ENCODE results near the gene SLC34A3.

Gene SLC34A3

GRCh38 chr9:137265496-137266161, 34.9 kb downstream of the SLC34A3 start:
- Histone ChIP-seq H3K4me1 (no peaks in the 10 kb centered on the region), H3K9me3 (no peaks in the 10 kb centered on the region), H3K27me3 (ENCODE audit: low read depth) (no peaks in the 10 kb centered on the region), H3K4me3 (no peak overlapping the region), H3K36me3 (replicated peaks) (peaks cover 52% of the 10 kb centered on the region)
- DNase-seq (ENCODE audit: low spot score in 2 of 2), result no peak
- in situ Hi-C loops (cut with MboI; ENCODE audit: low sequenced_read_pairs), result no loop called here

- in situ Hi-C loops (cut with MboI; ENCODE audit: low sequenced_read_pairs), result no loop called here
- no peaks in the 10 kb centered on the region for H3K9me3 ChIP-seq
- no peaks in the 10 kb centered on the region for H3K4me1 ChIP-seq
- no peak overlapping the region for H3K4me3 ChIP-seq
- H3K27me3 ChIP-seq (ENCODE audit: low read depth), result no peaks in the 10 kb centered on the region
- H3K36me3 ChIP-seq (replicated peaks), result peaks cover 52% of the 10 kb centered on the region
- DNase-seq (ENCODE audit: low spot score in 2 of 2), result peak in 1 of 2 experiments; percentile 10
These were observed 35.4 kb downstream of the SLC34A3 start for GRCh38 chr9:137266162-137266527.

GRCh38 chr9:137266585-137267453, 36.1 kb downstream of the SLC34A3 start:
- Histone ChIP-seq H3K36me3 (replicated peaks) (peaks cover 52% of the 10 kb centered on the region), H3K4me3 (no peak overlapping the region), H3K27me3 (ENCODE audit: low read depth) (no peaks in the 10 kb centered on the region), H3K9me3 (no peaks in the 10 kb centered on the region), H3K4me1 (no peaks in the 10 kb centered on the region)
- no peak for DNase-seq (ENCODE audit: low spot score in 2 of 2)
- in situ Hi-C loops (cut with MboI; ENCODE audit: low sequenced_read_pairs), result no loop called here

GRCh38 chr9:137267933-137268355, 37.2 kb downstream of the SLC34A3 start:
- H3K4me3 ChIP-seq, result no peak overlapping the region
- no peak for DNase-seq (ENCODE audit: low spot score in 2 of 2)
- no peaks in the 10 kb centered on the region for H3K4me1 ChIP-seq
- H3K9me3 ChIP-seq, result no peaks in the 10 kb centered on the region
- H3K27me3 ChIP-seq (ENCODE audit: low read depth), result no peaks in the 10 kb centered on the region
- peaks cover 61% of the 10 kb centered on the region for H3K36me3 ChIP-seq (replicated peaks)
- in situ Hi-C loops (cut with MboI; ENCODE audit: low sequenced_read_pairs), result no loop called here

DNA sequence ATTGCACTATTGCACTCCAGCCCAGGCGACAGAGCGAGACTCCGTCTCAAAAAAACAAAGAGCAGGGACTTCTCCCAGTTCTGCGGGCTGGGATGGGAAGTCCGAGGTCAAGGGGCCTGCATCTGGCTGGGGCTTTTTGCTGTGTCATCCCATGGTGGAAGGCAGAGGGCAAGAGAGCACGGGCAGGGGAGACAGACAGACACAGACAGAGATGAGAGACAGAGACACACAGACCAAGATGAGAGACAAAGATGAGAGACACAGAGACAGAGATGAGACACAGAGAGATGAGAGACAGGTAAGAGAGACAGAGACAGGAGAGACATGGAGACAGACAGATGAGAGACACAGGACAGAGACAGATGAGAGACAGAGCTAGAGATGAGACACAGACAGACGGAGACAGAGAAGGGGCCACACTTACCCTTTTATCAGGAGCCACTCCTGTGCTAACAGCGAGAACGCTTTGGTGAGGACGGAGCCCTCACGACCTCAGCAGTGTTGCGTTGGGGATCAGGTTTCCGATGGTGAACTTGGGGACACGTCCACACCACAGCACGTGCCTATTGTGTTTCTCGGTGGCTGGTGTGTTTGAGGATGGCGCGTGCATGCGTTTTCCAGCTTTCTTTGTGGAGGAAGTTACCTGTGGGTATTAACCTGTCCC, 38.0 kb downstream of the SLC34A3 start:
- no peaks in the 10 kb centered on the region for H3K9me3 ChIP-seq
- H3K36me3 ChIP-seq (replicated peaks), result peaks cover 62% of the 10 kb centered on the region
- no peak for DNase-seq (ENCODE audit: low spot score in 2 of 2)
- H3K27me3 ChIP-seq (ENCODE audit: low read depth), result no peaks in the 10 kb centered on the region
- H3K4me3 ChIP-seq, result no peak overlapping the region
- H3K4me1 ChIP-seq, result no peaks in the 10 kb centered on the region
- in situ Hi-C loops (cut with MboI; ENCODE audit: low sequenced_read_pairs), result no loop called here

DNA sequence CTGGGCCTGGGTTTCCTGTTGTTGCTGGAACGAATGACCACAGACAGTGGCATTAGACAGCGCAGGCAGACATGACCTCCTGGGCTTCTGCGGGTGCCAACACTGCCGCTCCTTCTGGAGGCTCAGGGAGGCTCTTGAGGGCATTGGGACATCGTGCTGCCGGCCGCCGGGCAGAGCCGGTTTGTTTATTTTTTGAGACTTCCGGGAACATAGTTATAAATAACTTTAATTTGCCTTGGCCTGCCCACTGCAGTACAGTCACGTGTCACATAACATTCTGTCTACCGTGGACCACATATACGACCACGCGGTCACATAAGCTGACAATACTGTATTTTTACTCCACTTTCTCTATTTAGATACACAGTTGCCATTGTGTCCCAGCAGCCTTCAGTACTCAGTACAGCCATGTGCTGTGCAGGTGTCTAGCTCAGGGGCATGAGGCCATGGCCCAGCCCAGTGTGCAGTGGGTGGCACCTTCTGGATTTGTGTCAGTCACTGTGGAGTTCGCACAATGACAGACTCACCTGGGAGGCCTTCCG, 38.6 kb downstream of the SLC34A3 start:
- DNase-seq (ENCODE audit: low spot score in 2 of 2), result no peak

DNA sequence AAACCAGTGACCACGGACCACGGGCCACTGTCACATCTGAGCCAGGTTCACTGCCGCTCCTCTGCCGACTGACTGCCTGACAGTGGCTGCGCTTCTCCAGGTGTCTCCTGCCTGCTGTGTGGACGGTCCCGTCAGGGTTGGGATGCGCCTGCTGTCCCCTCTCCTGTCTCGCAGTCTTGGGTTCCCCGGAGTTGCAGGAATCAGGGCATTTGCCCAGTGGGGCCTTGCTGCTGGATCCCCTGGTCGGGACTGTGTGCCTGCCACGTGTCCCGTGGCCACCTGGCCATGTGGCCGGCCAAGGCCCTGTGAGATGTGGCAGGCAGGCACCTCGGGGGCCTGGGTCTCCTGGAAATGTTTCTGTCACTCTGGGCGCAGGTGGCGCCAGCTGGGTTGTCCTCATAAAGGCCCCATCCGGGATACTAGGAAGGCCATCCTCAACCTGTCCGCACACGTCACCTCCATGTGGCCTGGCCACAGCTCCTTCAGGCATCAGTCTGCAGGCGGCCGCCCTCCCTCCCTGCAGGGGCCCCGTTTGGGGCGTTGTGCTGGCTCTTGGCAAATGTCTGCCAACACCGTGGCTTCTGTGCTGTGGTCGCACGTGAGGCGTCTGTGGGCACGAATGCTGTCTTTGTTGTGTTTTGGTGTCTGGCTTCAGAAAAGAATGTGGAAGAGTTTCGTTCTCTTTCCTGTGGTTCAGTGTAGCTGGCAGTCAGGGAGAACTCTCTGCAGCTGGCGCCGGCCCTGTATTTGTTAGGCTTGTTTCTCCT, 40.4 kb downstream of the SLC34A3 start:
- H3K27me3 ChIP-seq (ENCODE audit: low read depth), result no peaks in the 10 kb centered on the region
- no peak overlapping the region for H3K4me3 ChIP-seq
- in situ Hi-C loops (cut with MboI; ENCODE audit: low sequenced_read_pairs), result no loop called here
- H3K9me3 ChIP-seq, result no peaks in the 10 kb centered on the region
- no peak for DNase-seq (ENCODE audit: low spot score in 2 of 2)
- peaks cover 43% of the 10 kb centered on the region for H3K36me3 ChIP-seq (replicated peaks)
- H3K4me1 ChIP-seq, result no peaks in the 10 kb centered on the region

More for the DNA sequence above, 38.6 kb downstream of the SLC34A3 start:
- in situ Hi-C loops (cut with MboI; ENCODE audit: low sequenced_read_pairs), result no loop called here
- no peaks in the 10 kb centered on the region for H3K27me3 ChIP-seq (ENCODE audit: low read depth)
- H3K4me3 ChIP-seq, result no peak overlapping the region
- peaks cover 56% of the 10 kb centered on the region for H3K36me3 ChIP-seq (replicated peaks)
- no peaks in the 10 kb centered on the region for H3K4me1 ChIP-seq
- no peaks in the 10 kb centered on the region for H3K9me3 ChIP-seq

DNA sequence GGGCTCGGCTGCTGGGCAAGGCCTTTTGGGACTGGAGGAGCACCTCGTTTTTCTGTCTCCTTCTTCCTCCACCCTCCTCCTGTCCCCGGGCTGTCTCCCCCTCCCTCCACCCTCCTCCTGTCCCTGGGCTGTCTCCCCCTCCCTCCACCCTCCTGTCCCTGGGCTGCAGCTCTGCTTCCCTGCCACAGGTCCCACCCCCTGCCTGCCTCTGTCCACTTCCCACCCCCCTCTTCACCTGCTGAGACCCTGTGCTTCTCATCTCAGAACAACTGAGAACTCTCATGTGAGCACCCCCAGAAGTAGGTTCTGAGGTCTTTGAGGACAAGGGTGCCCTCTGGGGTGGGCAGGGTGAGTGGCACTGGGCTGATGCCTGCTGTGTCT, 41.0 kb downstream of the SLC34A3 start:
- H3K27me3 ChIP-seq (ENCODE audit: low read depth), result no peaks in the 10 kb centered on the region
- peak in 1 of 2 experiments; percentile 6 for DNase-seq (ENCODE audit: low spot score in 2 of 2)
- H3K4me1 ChIP-seq, result peaks cover 2% of the 10 kb centered on the region; the same call in 1 of the 2 replicates
- H3K9me3 ChIP-seq, result no peaks in the 10 kb centered on the region
- no peak overlapping the region for H3K4me3 ChIP-seq
- in situ Hi-C loops (cut with MboI; ENCODE audit: low sequenced_read_pairs), result no loop called here
- H3K36me3 ChIP-seq (replicated peaks), result peaks cover 40% of the 10 kb centered on the region

DNA sequence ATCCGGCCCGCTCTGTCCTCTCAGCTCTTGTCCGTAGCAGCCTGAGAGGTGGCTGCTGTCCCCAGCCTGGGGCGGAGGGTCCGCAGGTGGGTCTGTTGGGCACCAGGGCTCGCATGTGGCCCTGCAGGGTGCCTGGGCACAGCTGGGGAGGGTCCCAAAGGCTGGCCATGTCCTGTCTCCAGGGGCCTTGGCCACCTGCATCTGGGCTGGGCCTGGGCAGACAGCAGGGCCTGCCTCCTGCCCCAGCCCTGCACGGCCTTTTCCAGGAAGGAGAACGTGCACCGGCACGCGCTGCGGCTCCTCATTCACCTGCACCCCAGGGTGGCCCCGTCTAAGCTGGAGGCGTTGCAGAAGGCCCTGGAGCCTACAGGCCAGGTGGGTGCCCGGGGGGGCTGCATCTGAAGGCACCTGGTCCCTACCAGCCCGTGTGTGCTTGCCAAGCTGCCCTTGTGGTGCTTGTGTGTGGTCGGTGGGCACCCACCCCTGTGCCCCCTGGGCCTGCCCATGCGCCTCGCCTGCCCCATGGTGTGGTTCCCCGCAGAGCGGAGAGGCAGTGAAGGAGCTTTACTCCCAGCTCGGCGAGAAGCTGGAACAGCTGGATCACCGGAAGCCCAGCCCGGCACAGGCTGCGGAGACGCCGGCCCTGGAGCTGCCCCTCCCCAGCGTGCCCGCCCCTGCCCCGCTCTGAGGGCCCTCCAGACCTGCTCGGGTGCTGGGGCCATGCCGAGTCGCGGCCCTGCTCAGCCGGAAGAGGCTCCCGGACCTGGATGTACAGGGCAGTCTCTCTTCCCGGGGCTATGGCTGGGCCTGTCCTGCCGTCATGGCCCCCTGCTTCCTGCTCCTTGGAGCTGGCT, 41.8 kb downstream of the SLC34A3 start:
- H3K9me3 ChIP-seq, result no peaks in the 10 kb centered on the region
- peaks cover 3% of the 10 kb centered on the region; the same call in 1 of the 2 replicates for H3K4me1 ChIP-seq
- H3K27me3 ChIP-seq (ENCODE audit: low read depth), result no peaks in the 10 kb centered on the region
- H3K36me3 ChIP-seq (replicated peaks), result peaks cover 40% of the 10 kb centered on the region
- no peak for DNase-seq (ENCODE audit: low spot score in 2 of 2)
- no peak overlapping the region for H3K4me3 ChIP-seq
- in situ Hi-C loops (cut with MboI; ENCODE audit: low sequenced_read_pairs), result no loop called here

DNA sequence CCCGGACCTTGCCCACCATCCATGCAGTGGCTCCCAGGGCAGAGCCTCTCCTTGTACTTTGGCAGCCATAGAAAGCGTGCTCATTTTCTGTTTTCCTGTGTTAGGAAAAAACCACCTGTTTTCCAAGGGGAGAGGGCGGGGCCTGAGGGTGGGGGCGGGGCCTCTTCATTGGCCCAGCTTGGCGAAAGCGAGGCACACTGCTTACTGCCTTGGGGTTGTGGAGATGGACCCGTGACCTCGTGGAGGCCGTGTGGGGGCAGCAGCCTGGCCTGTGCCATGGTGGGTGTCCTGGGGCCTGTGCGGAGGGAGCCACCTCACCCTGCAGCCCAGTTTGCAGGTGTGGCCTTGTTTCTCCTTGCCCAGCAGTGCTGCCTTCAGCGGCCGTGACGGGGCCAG, 42.4 kb downstream of the SLC34A3 start:
- no peaks in the 10 kb centered on the region for H3K27me3 ChIP-seq (ENCODE audit: low read depth)
- H3K4me3 ChIP-seq, result no peak overlapping the region
- in situ Hi-C loops (cut with MboI; ENCODE audit: low sequenced_read_pairs), result no loop called here
- H3K9me3 ChIP-seq, result no peaks in the 10 kb centered on the region
- H3K4me1 ChIP-seq, result peaks cover 3% of the 10 kb centered on the region; the same call in 1 of the 2 replicates
- H3K36me3 ChIP-seq (replicated peaks), result peaks cover 33% of the 10 kb centered on the region
- no peak for DNase-seq (ENCODE audit: low spot score in 2 of 2)

GRCh38 chr9:137273611-137274320, 43.1 kb downstream of the SLC34A3 start:
- Histone ChIP-seq H3K4me3 (no peak overlapping the region), H3K9me3 (no peaks in the 10 kb centered on the region)
- peak in 1 of 2 experiments; percentile 6 for DNase-seq (ENCODE audit: low spot score in 2 of 2)

GRCh38 chr9:137275203-137275587, 44.5 kb downstream of the SLC34A3 start:
- in situ Hi-C loops (cut with MboI; ENCODE audit: low sequenced_read_pairs), result no loop called here

More at GRCh38 chr9:137273611-137274320, 43.1 kb downstream of the SLC34A3 start:
- H3K36me3 ChIP-seq (replicated peaks), result peaks cover 27% of the 10 kb centered on the region
- H3K27me3 ChIP-seq (ENCODE audit: low read depth), result no peaks in the 10 kb centered on the region
- H3K4me1 ChIP-seq, result peaks cover 3% of the 10 kb centered on the region; the same call in 1 of the 2 replicates
- in situ Hi-C loops (cut with MboI; ENCODE audit: low sequenced_read_pairs), result no loop called here

More at GRCh38 chr9:137275203-137275587, 44.5 kb downstream of the SLC34A3 start:
- H3K9me3 ChIP-seq, result no peaks in the 10 kb centered on the region
- peaks cover 3% of the 10 kb centered on the region; the same call in 1 of the 2 replicates for H3K4me1 ChIP-seq
- H3K36me3 ChIP-seq (replicated peaks), result peaks cover 18% of the 10 kb centered on the region
- no peaks in the 10 kb centered on the region for H3K27me3 ChIP-seq (ENCODE audit: low read depth)
- H3K4me3 ChIP-seq, result no peak overlapping the region
- no peak for DNase-seq (ENCODE audit: low spot score in 2 of 2)
